RKO (cell line): ENCODE data around the gene DENND4A.
"Not testable (repeated sequence)": the region's sequence is repeated elsewhere in the genome, so short reads cannot be mapped to it uniquely, and the experiment has no call there.

ENCODE experiments used
- DNase-seq: peaks from one replicate; pipeline ENCODE4 v3.0.0-alpha.2; 2016; ENCODE audit warnings: low spot score

Gene DENND4A

DNA sequence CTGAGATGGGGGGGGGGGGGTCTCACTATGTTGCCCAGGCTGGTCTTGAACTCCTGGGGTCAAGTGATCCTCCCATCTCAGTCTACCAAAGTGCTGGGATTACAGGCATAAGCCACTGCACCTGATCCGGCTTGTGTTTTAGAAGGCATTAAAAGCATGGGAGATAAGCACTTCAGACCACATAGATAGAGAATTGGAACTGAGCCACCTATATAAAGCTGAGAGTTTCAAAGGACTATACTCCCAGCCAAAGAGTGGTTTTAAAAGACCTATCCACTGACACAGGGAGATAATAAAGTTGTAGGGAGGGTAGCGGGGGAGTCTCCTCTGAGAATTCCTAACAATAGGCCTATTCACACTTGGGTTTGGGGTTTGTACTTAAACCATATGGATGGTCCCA lies 34.8 kb downstream of the DENND4A start:
- no peak for DNase-seq

DNA sequence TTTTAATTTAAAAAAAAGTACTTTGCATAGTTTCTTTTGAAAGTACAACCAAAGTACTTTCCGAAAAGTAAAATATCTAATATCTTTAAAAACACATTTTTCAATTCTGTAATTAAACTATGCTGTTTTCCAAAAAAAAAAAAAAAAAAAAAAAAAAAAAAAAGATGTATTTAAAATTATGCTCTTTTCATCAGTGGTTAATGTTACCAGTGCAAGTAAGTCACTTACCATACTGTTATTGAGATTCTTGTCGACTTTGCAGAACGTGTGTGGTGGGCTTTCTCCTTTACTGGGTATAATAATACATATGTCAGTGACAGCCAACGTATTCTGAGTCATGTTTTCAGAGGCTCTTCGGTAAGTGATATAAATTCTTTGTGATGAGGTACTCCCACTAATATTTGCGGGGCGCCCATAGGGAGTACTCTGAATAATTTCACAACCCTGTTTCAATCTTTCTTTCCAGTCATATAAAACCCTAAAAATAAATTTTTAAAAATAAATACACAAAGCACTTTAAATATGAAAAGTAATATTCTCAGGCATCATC lies 39.9 kb downstream of the DENND4A start:
- peak; percentile 9 for DNase-seq

DNA sequence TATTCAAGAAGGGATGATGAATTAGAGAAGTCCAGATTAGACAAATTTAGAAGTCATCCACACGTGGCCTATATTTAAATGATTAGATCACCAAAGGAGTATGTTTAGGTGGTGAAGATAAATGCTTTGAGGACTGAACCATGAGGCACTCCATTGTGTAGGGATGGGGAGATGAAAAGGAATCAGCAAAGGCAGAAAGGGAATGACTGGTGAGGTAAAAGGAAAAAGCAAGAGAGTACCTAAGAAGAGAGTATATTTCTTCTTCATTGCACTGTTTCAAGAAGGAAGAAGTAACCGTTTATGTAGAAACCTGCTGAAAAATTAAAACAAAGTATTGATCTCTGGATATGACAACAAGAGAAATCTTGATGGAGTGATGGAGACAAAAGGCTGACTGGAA lies 40.7 kb downstream of the DENND4A start:
- no peak for DNase-seq

DNA sequence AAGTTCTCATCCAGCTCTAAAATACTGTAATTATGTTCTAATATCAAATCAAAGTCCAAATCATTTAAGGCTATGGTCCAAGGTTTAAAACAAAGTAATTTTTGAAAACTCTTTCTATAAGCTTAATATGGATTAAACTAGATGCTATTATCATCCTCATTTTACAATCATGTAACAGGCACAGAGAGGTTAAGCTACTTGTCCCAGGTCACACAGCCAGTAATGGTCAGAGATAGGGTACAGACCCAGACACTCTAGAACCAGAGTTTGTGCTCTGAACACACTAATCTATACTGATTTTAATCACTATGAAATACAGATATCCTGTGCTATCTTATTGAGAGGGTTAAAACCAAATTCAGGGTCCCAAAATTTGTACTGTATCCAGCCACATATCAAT lies 44.8 kb downstream of the DENND4A start:
- no peak for DNase-seq

DNA sequence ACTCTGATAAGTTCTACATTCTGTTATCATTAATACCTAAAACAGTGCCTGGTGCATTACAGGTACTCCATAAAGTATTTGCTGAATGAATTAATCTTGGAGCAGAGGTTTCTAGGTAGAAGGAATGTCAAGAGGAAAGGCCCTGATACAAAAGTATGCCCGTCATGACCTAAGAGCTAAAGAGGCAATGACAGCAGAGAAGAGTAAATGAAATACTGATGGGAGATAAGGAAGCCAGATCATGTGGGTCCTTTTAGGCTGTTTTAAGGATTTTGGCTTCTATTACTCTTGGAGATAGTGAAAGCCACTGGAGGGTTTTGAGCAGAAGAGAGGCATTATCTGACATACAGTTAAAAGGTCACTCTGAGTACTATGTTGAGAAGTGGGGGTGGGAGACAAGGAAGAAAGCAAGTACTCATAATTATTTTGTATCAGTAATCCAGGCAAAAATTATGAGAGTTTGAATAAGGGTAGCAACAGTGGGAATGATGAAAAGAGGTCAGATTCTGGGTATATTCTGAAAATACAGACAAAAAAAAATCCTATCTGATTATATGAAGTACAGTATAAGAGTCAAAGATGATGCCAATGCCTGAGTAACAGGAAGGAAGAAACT lies 48.3 kb downstream of the DENND4A start:
- DNase-seq: no peak

DNA sequence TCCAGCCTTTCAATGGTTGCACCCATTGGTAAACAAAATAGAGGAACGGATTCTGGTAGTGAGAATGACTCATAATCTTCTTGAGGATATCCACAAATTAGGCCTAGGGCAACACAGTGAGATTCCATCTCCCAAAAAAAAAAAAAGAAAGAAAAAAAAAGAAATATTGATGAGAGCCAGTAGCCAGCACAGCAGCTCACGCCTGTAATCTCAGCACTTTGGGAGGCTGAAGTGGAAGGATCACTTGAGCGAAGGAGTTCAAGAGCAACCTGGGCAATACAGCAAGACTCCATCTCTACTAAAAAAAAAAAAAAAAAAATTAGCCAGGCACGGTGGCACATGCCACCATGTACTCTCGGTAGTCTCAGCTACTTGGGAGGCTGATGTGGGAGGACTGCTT lies 51.9 kb downstream of the DENND4A start:
- no peak for DNase-seq

DNA sequence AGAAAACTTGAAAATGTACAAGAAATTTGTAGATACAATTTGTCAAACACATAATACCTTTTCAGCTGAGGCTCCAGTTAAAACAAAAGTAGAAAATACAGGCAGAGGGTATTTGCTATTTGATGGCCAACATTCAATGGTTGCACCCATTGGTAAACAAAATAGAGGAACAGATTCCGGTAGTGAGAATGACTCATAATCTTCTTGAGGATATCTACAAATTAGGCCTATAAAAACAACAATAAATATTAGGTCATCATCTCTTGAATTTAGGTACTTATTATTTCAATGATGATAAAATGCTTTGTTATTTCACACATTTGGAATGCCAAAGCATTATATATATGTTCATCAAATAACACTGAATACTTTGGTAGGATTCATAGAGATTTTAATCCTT lies 53.4 kb downstream of the DENND4A start:
- no peak for DNase-seq

DNA sequence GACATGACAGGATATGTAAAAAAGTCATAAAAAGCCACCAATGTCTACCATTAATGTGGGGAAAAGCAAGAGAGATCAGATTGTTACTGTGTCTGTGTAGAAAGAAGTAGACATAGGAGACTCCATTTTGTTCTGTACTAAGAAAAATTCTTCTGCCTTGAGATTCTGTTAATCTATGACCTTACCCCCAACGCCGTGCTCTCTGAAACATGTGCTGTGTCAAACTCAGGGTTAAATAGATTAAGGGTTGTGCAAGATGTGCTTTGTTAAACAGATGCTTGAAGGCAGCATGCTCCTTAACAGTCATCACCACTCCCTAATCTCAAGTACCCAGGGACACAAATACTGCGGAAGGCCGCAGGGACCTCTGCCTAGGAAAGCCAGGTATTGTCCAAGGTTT lies 58.5 kb downstream of the DENND4A start:
- not testable (repeated sequence) for DNase-seq

DNA sequence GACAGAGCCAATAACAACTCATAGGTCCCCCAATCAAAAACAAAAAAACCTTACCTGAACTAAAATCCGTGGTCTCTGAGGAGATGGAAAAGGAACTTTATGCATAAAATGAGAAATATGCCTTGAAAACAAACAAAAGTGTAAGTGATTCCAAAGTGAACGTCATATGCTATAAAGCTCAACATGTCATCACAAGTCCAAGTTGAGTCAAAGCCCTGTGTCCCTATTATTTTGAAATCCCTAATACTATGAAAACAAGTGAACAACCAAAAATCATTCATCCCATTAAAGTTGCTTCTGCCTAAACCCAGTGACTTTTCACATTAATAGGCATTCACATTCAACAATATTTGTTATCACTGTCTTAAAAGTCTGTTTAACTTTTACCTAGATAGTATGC lies 59.4 kb downstream of the DENND4A start:
- DNase-seq: no peak

DNA sequence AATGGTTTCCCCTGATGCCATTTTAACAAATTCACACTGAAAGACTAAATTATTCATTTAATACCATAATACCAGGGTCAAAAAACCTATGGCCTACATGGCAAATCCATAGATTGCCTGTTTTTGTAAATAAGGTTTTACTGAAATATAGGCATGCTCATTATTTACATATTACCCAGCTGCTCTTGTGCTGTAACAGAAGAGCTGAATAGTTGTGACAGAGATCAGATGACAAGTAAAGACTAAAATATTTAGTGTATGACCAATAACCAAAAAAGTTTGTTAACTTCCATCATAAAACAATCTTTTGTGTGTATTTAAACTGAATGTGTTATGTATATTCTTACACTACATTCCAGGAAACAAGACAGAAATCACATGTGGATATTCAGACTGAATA lies 60.2 kb downstream of the DENND4A start:
- DNase-seq: no peak

DNA sequence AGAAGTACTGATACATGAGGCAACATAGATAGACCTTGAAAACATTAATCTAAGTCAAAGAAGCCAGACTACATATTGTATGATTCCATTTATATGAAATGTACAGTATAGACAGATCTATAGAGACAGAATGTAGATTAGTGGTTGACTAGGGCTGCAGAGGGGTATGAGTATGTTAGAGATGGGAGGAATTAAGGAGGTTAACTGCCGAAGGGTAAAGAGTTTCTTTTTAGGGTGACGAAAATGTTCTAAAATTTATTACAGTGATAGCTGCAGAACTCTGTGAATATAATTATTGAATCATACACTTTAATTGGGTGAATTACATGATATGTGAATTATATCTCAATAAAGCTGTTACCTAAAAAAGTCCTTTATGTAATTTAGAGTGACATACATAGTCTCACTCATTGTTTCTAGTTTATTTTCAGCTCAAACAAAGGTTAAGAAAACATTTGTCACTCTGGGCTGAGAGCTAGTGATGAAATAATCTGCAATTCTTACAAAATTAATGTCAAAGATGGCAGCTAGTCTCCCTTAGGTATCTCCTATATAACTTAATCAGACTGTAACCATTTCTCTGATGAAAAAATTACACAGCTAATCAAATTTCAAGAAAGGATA lies 61.4 kb downstream of the DENND4A start:
- DNase-seq: no peak

DNA sequence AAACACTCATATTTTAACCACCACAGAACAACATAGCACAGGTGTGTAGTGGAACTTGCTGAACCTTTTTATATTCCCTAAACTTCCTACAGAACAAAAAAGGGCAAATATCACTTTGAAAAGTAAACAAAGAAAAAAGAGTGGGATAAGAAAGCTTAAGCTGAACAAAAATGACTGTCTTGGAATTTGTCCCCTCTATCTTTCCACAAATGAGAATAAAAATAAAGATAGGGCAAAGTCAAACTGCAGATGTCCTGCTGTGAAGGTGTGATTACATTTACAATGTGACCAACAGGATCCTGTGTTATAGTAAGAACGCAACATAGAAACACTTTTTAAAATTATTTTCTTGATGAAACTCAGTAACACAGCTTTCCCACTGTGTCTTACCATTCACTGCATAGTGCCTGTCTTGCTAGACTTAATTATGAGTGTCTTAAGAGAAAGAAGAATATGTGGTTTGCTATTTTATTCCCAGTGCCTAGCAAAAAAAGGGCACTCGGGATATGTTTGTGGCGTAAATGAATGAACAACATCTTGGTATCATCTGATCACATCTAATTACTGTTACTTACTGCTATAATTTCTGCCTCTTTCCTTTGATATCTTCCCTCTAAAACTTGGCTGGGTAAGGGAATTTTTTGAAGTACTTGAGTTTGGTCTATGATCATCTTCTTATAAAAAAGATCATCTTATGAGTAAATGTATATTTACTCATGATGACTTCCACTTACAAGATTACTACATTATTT lies 67.5 kb downstream of the DENND4A start:
- no peak for DNase-seq

DNA sequence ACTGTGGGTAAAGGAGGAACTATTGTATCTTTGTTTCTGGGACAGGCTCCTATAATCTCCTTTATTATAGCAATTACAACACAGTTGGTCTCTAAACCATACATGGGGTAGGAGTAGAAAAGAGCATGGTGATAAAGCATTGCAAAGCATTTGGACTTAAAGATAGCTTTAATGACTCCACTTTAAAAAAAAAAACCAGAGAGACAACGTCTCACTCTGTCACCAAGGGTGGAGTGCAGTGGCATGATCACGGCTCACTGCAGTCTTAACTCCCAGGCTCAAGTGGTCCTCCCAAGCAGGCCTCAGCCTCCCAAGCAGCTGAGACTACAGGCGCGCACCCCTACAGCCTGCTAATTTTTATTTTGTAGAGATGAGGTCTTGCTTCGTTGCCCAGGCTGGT lies 68.2 kb downstream of the DENND4A start:
- no peak for DNase-seq

DNA sequence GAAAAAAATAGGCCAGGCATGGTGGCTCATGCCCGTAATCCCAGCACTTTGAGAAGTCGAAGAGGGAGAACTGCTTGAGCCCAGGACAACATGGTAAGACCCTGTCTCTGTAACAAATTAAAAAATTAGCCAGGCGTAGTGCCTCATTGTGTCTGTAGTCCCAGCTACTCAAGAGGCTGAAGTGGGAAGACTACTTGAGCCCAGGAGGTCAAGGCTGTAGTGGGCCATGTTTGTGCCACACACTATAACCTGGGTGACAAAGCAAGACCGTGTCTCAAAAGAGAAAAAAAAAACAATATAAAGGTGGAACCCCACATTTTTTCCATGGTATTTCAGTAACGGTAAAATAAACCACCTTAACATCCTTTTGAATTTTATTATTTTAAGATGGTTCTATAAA lies 69.9 kb downstream of the DENND4A start:
- no peak for DNase-seq

DNA sequence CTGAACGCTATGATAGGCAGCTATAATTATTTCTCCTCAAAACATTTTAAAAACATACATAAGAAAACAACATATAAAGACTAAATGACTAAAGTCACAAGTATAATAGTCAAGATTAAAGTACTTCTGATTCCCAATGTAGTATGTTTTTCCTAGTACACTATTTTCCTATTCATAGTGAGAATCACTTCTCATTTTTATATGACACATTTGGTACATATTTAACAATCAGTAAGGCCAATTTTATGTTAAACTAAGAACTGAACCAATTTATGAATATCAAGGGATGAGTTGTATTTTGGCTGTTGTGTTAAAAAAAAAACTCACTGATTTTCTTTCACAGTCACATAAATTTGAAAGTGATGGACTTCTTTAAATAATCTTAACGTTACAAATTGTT lies 79.7 kb downstream of the DENND4A start:
- no peak for DNase-seq

DNA sequence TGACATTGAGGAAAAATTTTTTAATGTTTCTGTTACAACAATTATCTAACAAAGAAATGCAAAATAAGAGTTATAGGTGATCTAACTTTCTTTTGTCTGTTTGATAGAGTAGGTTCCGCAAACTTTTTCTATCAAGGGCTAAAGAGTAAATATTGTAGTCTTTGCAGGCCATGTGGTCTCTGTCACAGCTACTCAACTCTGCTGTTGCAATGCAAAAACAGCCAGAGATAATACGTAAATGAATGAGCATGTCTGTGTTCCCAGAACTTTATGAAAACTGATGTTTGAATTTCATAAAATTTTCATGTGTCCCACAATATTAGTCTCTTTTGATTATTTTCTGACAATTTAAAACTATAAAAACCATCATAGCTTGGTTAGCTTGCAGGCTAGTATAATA lies 97.0 kb downstream of the DENND4A start:
- no peak for DNase-seq

DNA sequence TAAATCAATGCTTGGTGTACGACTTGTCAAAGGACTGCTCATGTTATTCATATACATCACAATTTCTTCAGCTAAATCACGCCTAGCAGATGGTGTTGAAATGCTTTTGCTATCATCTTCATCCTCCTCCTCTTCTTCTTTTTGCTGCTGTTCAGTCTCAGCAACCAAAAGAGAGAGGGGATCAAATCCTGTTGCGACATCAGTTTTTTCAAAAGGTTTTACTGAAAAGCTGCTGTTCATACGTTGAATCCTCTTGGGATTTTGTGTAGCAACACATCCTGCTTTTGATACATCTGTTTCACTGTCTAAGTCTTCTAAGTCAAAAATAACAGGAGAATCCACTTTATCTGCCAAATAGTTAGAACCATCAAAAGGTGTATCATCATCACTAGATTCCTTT lies 101.3 kb downstream of the DENND4A start:
- no peak for DNase-seq

DNA sequence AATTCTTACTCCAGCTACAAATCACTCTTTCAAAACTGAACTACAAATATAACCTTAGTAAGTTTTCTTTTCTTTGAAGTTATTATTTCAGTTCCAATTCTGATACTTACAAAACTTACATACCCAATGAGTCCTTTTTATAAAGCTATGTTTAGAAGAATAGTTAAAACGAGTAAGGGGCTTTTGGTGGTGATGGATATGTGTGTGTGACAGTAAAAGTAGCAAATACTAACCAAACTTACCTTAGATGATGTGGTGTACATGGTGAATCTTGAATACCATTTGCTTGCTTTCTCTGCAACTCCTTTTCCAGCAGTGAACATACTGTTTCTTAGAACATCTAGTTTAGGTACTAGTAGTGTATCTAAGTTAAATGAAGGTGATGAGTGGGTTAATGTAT lies 101.9 kb downstream of the DENND4A start:
- no peak for DNase-seq

DNA sequence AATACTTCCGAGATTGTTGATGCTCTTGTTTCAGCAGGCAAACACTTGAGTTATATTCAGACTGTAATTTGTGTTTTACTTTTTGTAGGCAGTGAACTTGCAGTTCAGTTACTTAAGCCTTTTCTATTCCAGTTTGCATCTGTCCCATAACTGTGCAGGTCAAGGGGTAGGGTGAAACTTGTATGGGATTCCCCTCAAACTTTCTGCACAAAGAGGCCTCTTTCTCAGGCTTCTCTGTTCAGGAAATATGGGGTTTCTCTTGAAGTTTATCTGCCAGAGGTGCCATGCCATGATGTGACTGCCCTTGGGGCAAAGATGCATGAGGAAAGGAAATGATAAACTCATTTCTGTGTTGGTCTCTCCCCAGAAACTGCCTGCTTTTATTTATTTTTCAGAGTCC lies 103.6 kb downstream of the DENND4A start:
- DNase-seq: no peak

DNA sequence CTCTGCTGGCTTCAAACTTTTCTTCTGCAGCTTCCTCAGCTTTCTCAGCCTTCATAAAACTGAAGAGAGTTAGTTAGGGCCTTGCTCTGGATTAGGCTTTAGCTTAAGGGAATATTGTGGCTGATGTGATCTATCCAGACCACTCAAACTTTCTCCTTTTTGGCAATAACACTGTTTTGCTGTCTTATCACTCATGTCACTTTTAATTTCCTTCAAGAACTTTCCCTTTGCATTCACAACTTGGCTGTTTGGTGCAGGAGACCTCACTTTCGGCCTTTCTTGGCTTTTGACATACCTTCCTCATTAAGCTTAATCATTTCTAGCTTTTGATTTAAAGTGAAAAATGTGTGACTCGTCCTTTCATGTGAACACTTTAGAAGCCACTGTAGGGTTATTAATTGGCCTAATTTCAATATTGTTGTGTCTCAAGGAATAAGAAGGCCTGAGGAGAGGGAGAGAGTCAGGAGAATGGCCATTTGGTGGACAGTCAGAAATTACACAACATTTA lies 109.6 kb downstream of the DENND4A start:
- DNase-seq: no peak

DNA sequence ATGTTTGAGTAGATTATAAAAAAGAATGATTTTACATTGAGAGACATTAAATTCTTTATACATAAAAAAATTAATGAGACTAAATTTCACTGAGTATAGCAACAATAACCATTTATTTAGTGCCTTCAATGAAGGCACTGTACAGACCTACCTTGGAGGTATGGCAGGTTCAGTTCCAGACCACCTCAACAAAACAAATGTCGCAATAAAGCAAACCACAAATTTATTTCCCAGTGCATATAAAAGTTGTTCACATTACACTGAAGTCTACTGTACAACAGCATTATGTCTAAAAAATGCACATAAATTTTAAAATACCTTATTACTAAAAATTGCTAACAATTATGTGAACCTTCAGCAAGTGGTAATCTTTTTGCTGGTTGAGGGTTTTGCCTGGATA lies 111.5 kb downstream of the DENND4A start:
- DNase-seq: no peak

DNA sequence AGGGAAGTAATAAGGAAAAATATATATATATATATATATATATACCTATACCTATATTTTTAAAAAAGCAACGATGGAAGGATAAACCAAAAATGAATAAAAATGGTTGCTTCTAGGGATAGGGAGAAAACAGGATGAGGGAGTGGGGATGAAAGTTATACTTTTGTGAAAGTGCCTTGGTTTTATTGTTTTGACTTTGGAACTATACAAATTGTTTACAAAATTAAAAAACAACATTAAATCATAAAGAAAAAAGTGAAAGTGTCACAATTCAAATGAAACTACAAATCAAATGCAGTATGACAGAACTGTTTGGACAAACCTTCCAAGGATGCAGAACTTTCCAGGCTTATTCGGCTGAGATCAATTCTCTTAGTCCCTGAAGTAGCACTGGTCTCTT lies 116.0 kb downstream of the DENND4A start:
- no peak for DNase-seq

DNA sequence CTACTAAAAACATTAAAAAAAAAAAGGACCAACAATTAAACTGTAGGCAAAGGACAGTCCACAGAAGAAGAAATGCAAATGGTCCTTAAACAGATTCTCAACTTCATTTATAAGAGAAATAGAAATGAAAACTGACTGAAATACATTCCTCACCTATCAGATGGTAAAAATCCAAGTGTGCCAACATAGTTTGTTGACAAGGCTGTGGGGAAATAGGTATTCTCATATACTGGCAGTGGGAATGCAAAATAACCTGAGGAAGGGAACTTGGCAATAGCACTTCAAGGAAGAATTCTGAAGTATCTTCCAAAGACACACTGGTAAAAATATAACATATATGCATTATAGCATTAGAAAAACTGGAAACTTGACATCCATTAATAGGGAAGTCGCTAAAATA lies 116.5 kb downstream of the DENND4A start:
- no peak for DNase-seq
